ENCODE measurements around the gene PTPN21.

Gene PTPN21

GRCh38 chr14:88488081-88488480 is 66.7 kb downstream of the PTPN21 start:
- Histone ChIP-seq H3K36me3 (peaks cover 0 to 45% (median 20%) of the 10 kb centered on the region in 3 donors), H3K4me1 (peaks cover 0 to 9% (median 2%) of the 10 kb centered on the region in 4 donors), H3K4me3 (no peak overlapping the region), H3K9me3 (no peaks in the 10 kb centered on the region), H3K27ac (peak overlapping the region in 1 of 2 donors; percentile 43), H3K27me3 (no peaks in the 10 kb centered on the region)
- intact Hi-C loops (cut with DNase I; ENCODE audit: low total_unique reads) = no loop called here
- DNase-seq = no peak
- TF ChIP-seq CTCF (IDR thresholded peaks at IDR 0.05) = no peak

- Histone ChIP-seq H3K36me3 (peaks cover 22 to 73% (median 59%) of the 10 kb centered on the region in 3 donors), H3K27me3 (no peaks in the 10 kb centered on the region), H3K4me3 (no peak overlapping the region), H3K27ac (no peak overlapping the region), H3K9me3 (no peaks in the 10 kb centered on the region), H3K4me1 (peaks cover 0 to 3% (median 0%) of the 10 kb centered on the region in 4 donors)
- no peak for TF ChIP-seq CTCF (IDR thresholded peaks at IDR 0.05)
- no peak for DNase-seq
- intact Hi-C loops (cut with DNase I; ENCODE audit: low total_unique reads) = no loop called here
These were observed 72.3 kb downstream of the PTPN21 start for GRCh38 chr14:88482524-88482923.

GRCh38 chr14:88481794-88482193 is 73.0 kb downstream of the PTPN21 start:
- H3K27ac ChIP-seq = no peak overlapping the region
- intact Hi-C loops (cut with DNase I; ENCODE audit: low total_unique reads) = no loop called here
- no peaks in the 10 kb centered on the region for H3K27me3 ChIP-seq
- no peak overlapping the region for H3K4me3 ChIP-seq
- no peak for DNase-seq
- no peak for TF ChIP-seq CTCF (IDR thresholded peaks at IDR 0.05)
- no peaks in the 10 kb centered on the region for H3K9me3 ChIP-seq
- peaks cover 22 to 80% (median 60%) of the 10 kb centered on the region in 3 donors for H3K36me3 ChIP-seq
- H3K4me1 ChIP-seq = peaks cover 0 to 3% (median 0%) of the 10 kb centered on the region in 4 donors

GRCh38 chr14:88481059-88481458 is 73.7 kb downstream of the PTPN21 start:
- no peak for DNase-seq
- TF ChIP-seq CTCF (IDR thresholded peaks at IDR 0.05) = no peak
- Histone ChIP-seq H3K27ac (no peak overlapping the region), H3K4me1 (peaks cover 0 to 3% (median 0%) of the 10 kb centered on the region in 4 donors), H3K4me3 (no peak overlapping the region), H3K36me3 (peaks cover 22 to 88% (median 60%) of the 10 kb centered on the region in 3 donors), H3K9me3 (no peaks in the 10 kb centered on the region), H3K27me3 (no peaks in the 10 kb centered on the region)
- intact Hi-C loops (cut with DNase I; ENCODE audit: low total_unique reads) = no loop called here

- no peak for TF ChIP-seq CTCF (IDR thresholded peaks at IDR 0.05)
- Histone ChIP-seq H3K27ac (no peak overlapping the region), H3K9me3 (no peaks in the 10 kb centered on the region), H3K36me3 (peaks cover 32 to 94% (median 63%) of the 10 kb centered on the region in 3 donors), H3K4me1 (peaks cover 0 to 3% (median 0%) of the 10 kb centered on the region in 4 donors), H3K4me3 (no peak overlapping the region), H3K27me3 (no peaks in the 10 kb centered on the region)
- no peak for DNase-seq
- intact Hi-C loops (cut with DNase I; ENCODE audit: low total_unique reads) = no loop called here
These were observed 75.2 kb downstream of the PTPN21 start for GRCh38 chr14:88479574-88479987.

- Histone ChIP-seq H3K4me3 (no peak overlapping the region), H3K27ac (no peak overlapping the region), H3K36me3 (peaks cover 32 to 88% (median 56%) of the 10 kb centered on the region in 3 donors), H3K4me1 (peaks cover 0 to 3% (median 0%) of the 10 kb centered on the region in 4 donors), H3K9me3 (no peaks in the 10 kb centered on the region), H3K27me3 (no peaks in the 10 kb centered on the region)
- DNase-seq = no peak
- TF ChIP-seq CTCF (IDR thresholded peaks at IDR 0.05) = no peak
- intact Hi-C loops (cut with DNase I; ENCODE audit: low total_unique reads) = no loop called here
These were observed 75.9 kb downstream of the PTPN21 start for GRCh38 chr14:88478931-88479330.
